ENCODE results near the gene ADGRV1.
A peak's percentile ranks its signal among the peaks of the same experiment; 100 is the strongest.

The ADGRV1 gene

GRCh38 chr5:90529939-90530677, 28.5 kb upstream of the ADGRV1 start (continued):
- TF ChIP-seq PRDM1 (tag by site-specific recombination; IDR thresholded peaks at IDR 0.05) (no peak), ZNF658 (tag by site-specific recombination; IDR thresholded peaks at IDR 0.05) (no peak), ZNF266 (tag by site-specific recombination; IDR thresholded peaks at IDR 0.05; ENCODE audit: low read depth) (no peak), ZNF600 (tag by site-specific recombination; IDR thresholded peaks at IDR 0.05) (no peak; the same call in 1 of the 2 replicates), ZNF391 (tag by site-specific recombination; IDR thresholded peaks at IDR 0.05; ENCODE audit: borderline replicate concordance, low read depth) (no peak), ZNF48 (tag by site-specific recombination; IDR thresholded peaks at IDR 0.05) (no peak), ZNF175 (tag by site-specific recombination; IDR thresholded peaks at IDR 0.05) (no peak), SCRT2 (tag by site-specific recombination; IDR thresholded peaks at IDR 0.05) (no peak), ZNF16 (tag by site-specific recombination; IDR thresholded peaks at IDR 0.05; ENCODE audit: low read depth) (no peak), ZNF629 (tag by site-specific recombination; IDR thresholded peaks at IDR 0.05) (no peak), GLIS2 (tag by site-specific recombination; IDR thresholded peaks at IDR 0.05) (no peak; the same call in 1 of the 2 replicates), ZNF335 (tag by site-specific recombination; conservative IDR thresholded peaks at IDR 0.05) (peak; percentile 92), BCL11A (tag by site-specific recombination; IDR thresholded peaks at IDR 0.05; ENCODE audit: low read depth) (no peak), ZNF664 (tag by site-specific recombination; IDR thresholded peaks at IDR 0.05) (no peak), MEIS1 (CRISPR knock-in tag; IDR thresholded peaks at IDR 0.05; ENCODE audit: borderline replicate concordance) (no peak), ZNF585B (tag by site-specific recombination; IDR thresholded peaks at IDR 0.05) (no peak), ZBTB21 (tag by site-specific recombination; IDR thresholded peaks at IDR 0.05) (no peak), ZNF558 (tag by site-specific recombination; IDR thresholded peaks at IDR 0.05) (no peak), ZNF211 (tag by site-specific recombination; IDR thresholded peaks at IDR 0.05; ENCODE audit: low read depth) (no peak), ZNF571 (tag by site-specific recombination; IDR thresholded peaks at IDR 0.05) (no peak), ZNF133 (tag by site-specific recombination; IDR thresholded peaks at IDR 0.05) (no peak), ZSCAN4 (tag by site-specific recombination; IDR thresholded peaks at IDR 0.05) (no peak), ZNF174 (tag by site-specific recombination; IDR thresholded peaks at IDR 0.05) (no peak), ZNF639 (tag by site-specific recombination; IDR thresholded peaks at IDR 0.05) (no peak), ZNF488 (tag by site-specific recombination; IDR thresholded peaks at IDR 0.05) (no peak), ZNF350 (tag by site-specific recombination; IDR thresholded peaks at IDR 0.05) (no peak)
- TF ChIP-seq, protein P1, sequence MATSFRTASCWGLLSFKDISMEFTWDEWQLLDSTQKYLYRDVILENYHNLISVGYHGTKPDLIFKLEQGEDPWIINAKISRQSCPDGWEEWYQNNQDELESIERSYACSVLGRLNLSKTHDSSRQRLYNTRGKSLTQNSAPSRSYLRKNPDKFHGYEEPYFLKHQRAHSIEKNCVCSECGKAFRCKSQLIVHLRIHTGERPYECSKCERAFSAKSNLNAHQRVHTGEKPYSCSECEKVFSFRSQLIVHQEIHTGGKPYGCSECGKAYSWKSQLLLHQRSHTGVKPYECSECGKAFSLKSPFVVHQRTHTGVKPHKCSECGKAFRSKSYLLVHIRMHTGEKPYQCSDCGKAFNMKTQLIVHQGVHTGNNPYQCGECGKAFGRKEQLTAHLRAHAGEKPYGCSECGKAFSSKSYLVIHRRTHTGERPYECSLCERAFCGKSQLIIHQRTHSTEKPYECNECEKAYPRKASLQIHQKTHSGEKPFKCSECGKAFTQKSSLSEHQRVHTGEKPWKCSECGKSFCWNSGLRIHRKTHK (tag by site-specific recombination; IDR thresholded peaks at IDR 0.05) = no peak
- TF ChIP-seq, protein P2, sequence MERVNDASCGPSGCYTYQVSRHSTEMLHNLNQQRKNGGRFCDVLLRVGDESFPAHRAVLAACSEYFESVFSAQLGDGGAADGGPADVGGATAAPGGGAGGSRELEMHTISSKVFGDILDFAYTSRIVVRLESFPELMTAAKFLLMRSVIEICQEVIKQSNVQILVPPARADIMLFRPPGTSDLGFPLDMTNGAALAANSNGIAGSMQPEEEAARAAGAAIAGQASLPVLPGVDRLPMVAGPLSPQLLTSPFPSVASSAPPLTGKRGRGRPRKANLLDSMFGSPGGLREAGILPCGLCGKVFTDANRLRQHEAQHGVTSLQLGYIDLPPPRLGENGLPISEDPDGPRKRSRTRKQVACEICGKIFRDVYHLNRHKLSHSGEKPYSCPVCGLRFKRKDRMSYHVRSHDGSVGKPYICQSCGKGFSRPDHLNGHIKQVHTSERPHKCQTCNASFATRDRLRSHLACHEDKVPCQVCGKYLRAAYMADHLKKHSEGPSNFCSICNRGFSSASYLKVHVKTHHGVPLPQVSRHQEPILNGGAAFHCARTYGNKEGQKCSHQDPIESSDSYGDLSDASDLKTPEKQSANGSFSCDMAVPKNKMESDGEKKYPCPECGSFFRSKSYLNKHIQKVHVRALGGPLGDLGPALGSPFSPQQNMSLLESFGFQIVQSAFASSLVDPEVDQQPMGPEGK (tag by site-specific recombination; IDR thresholded peaks at IDR 0.05) = no peak
- TF ChIP-seq, protein P3, sequence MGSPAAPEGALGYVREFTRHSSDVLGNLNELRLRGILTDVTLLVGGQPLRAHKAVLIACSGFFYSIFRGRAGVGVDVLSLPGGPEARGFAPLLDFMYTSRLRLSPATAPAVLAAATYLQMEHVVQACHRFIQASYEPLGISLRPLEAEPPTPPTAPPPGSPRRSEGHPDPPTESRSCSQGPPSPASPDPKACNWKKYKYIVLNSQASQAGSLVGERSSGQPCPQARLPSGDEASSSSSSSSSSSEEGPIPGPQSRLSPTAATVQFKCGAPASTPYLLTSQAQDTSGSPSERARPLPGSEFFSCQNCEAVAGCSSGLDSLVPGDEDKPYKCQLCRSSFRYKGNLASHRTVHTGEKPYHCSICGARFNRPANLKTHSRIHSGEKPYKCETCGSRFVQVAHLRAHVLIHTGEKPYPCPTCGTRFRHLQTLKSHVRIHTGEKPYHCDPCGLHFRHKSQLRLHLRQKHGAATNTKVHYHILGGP (tag by site-specific recombination; IDR thresholded peaks at IDR 0.05) = no peak
